H9 (cell line): Measurements from ENCODE around the gene GNAT3. TPM values are rescaled to one million over a fixed set of nuclear protein-coding genes. Genes with fewer than 3 reads are reported as not detected.

ENCODE experiments used
- DNase-seq: peaks from one replicate; pipeline ENCODE4 v3.0.0-alpha.2; 2017
- H2AFZ ChIP-seq: one replicate; pipeline ENCODE4 v1.6.1; 2013; ENCODE audit warnings: mild to moderate bottlenecking, low read length, control low read depth, moderate library complexity
- H2AK5ac ChIP-seq: 2 replicates; pipeline ENCODE4 v1.6.1; 2013; ENCODE audit warnings: low read length, control low read depth, mixed read lengths; ENCODE audit not compliant: insufficient read length
- H2BK120ac ChIP-seq: one replicate; pipeline ENCODE4 v1.6.1; 2013; ENCODE audit warnings: low read depth, mild to moderate bottlenecking, low read length, control low read depth, inconsistent platforms; ENCODE audit not compliant: poor library complexity, severe bottlenecking
- H2BK12ac ChIP-seq: 2 replicates; pipeline ENCODE4 v1.6.1; 2013; ENCODE audit warnings: low read length, control low read depth, mixed read lengths, low read depth; ENCODE audit not compliant: insufficient read length
- H2BK15ac ChIP-seq: 2 replicates; pipeline ENCODE4 v1.6.1; 2013; ENCODE audit warnings: low read depth, low read length, control low read depth
- H2BK20ac ChIP-seq: one replicate; pipeline ENCODE4 v1.6.1; 2013; ENCODE audit warnings: low read depth, mild to moderate bottlenecking, low read length, control low read depth, inconsistent platforms; ENCODE audit not compliant: poor library complexity, severe bottlenecking
- H2BK5ac ChIP-seq: 2 replicates; pipeline ENCODE4 v1.6.1; 2013; ENCODE audit warnings: low read length, control low read depth, mixed read lengths; ENCODE audit not compliant: insufficient read length
- H3K14ac ChIP-seq: 2 replicates; pipeline ENCODE4 v1.6.1; 2013; ENCODE audit warnings: low read length, control low read depth; ENCODE audit not compliant: insufficient read depth
- H3K18ac ChIP-seq: 2 replicates; pipeline ENCODE4 v1.6.1; 2013; ENCODE audit warnings: low read depth, mild to moderate bottlenecking, mixed read lengths, low read length, control low read depth; ENCODE audit not compliant: insufficient read length
- H3K23ac ChIP-seq: 2 replicates; pipeline ENCODE4 v1.6.1; 2013; ENCODE audit warnings: low read length, control low read depth, mixed read lengths, low read depth; ENCODE audit not compliant: insufficient read length
- H3K23me2 ChIP-seq: 2 replicates; pipeline ENCODE4 v1.6.1; 2013; ENCODE audit warnings: low read depth, mild to moderate bottlenecking, mixed read lengths, low read length, control low read depth; ENCODE audit not compliant: insufficient read length, poor library complexity, severe bottlenecking
- H3K27ac ChIP-seq: 2 replicates; pipeline ENCODE4 v1.5.1; 2013; ENCODE audit warnings: low read length, control low read depth, mixed read lengths, low read depth; ENCODE audit not compliant: insufficient read length
- H3K27me3 ChIP-seq: 2 replicates; pipeline ENCODE4 v1.6.1; 2013; ENCODE audit warnings: low read length, control low read depth, inconsistent platforms; ENCODE audit not compliant: insufficient read depth
- H3K4ac ChIP-seq: 2 replicates; pipeline ENCODE4 v1.6.1; 2013; ENCODE audit warnings: low read depth, mild to moderate bottlenecking, control low read depth, inconsistent platforms, low read length, moderate library complexity
- H3K4me1 ChIP-seq: 2 replicates; pipeline ENCODE4 v1.6.1; 2013; ENCODE audit warnings: low read length, control low read depth, inconsistent platforms; ENCODE audit not compliant: insufficient read depth
- H3K4me2 ChIP-seq: 2 replicates; pipeline ENCODE4 v1.6.1; 2013; ENCODE audit warnings: low read length, control low read depth, mixed read lengths; ENCODE audit not compliant: insufficient read length, insufficient read depth
- H3K56ac ChIP-seq: 2 replicates; pipeline ENCODE4 v1.6.1; 2013; ENCODE audit warnings: low read depth, mild to moderate bottlenecking, mixed read lengths, low read length, control low read depth; ENCODE audit not compliant: insufficient read length
- H3K79me1 ChIP-seq: 2 replicates; pipeline ENCODE4 v1.6.1; 2013; ENCODE audit warnings: low read depth, mild to moderate bottlenecking, moderate library complexity, low read length, control low read depth, inconsistent platforms; ENCODE audit not compliant: insufficient read depth, poor library complexity, severe bottlenecking
- H3K79me2 ChIP-seq: 2 replicates; pipeline ENCODE4 v1.6.1; 2013; ENCODE audit warnings: low read length, control low read depth, inconsistent platforms; ENCODE audit not compliant: insufficient read depth
- H3K9ac ChIP-seq: 2 replicates; pipeline ENCODE4 v1.6.1; 2013; ENCODE audit warnings: low read length, control low read depth, mixed read lengths; ENCODE audit not compliant: insufficient read length; ENCODE audit errors: extremely low read depth
- H3K9me3 ChIP-seq: one replicate; pipeline ENCODE4 v1.6.1; 2013; ENCODE audit warnings: low read depth, low read length, inconsistent platforms; ENCODE audit not compliant: control insufficient read depth
- H3T11ph ChIP-seq: one replicate; pipeline ENCODE4 v1.6.1; 2013; ENCODE audit warnings: mild to moderate bottlenecking, low read length, control low read depth, inconsistent platforms
- H4K20me1 ChIP-seq: one replicate; pipeline ENCODE4 v1.6.1; 2013; ENCODE audit not compliant: control insufficient read depth, insufficient read length, insufficient read depth
- H4K5ac ChIP-seq: 2 replicates; pipeline ENCODE4 v1.6.1; 2013; ENCODE audit warnings: low read depth, mild to moderate bottlenecking, mixed read lengths, low read length, control low read depth; ENCODE audit not compliant: insufficient read length
- H4K8ac ChIP-seq: replicated peaks from 2 replicates; pipeline ENCODE4 v1.6.1; 2013; ENCODE audit warnings: low read length, control low read depth, mixed read lengths, low read depth; ENCODE audit not compliant: insufficient read length
- H4K91ac ChIP-seq: 2 replicates; pipeline ENCODE4 v1.6.1; 2013; ENCODE audit warnings: low read depth, mild to moderate bottlenecking, moderate library complexity, mixed read lengths, low read length, control low read depth; ENCODE audit not compliant: insufficient read length
- H3K27ac Mint-ChIP-seq, 3 experiments: 2 replicates in 2 of 3; 3 replicates in 1 of 3; pipeline ENCODE4 v1.8.0; 2020 to 2021; ENCODE audit warnings: mixed read lengths in 3 of 3, mild to moderate bottlenecking in 1 of 3, moderate library complexity in 1 of 3
- H3K27me3 Mint-ChIP-seq: 2 replicates; pipeline ENCODE4 v1.8.0; 2021; ENCODE audit warnings: low read depth, mild to moderate bottlenecking, moderate library complexity, mixed read lengths
- H3K36me3 Mint-ChIP-seq, 3 experiments: 2 replicates in 2 of 3; 3 replicates in 1 of 3; pipeline ENCODE4 v1.8.0; 2020 to 2021; ENCODE audit warnings: low read depth in 3 of 3, mixed read lengths in 3 of 3; ENCODE audit not compliant: insufficient read depth in 1 of 3
- H3K4me1 Mint-ChIP-seq, 2 experiments: 2 replicates each; pipeline ENCODE4 v1.8.0; 2020; ENCODE audit warnings: mixed read lengths in 2 of 2
- H3K4me3 Mint-ChIP-seq, 2 experiments: 2 replicates in 1 of 2; 3 replicates in 1 of 2; pipeline ENCODE4 v1.8.0; 2020 to 2021; ENCODE audit warnings: mild to moderate bottlenecking in 2 of 2, mixed read lengths in 2 of 2, moderate library complexity in 1 of 2
- H3K9me3 Mint-ChIP-seq, 2 experiments: 2 replicates in 1 of 2; 3 replicates in 1 of 2; pipeline ENCODE4 v1.8.0; 2020; ENCODE audit warnings: mild to moderate bottlenecking in 2 of 2, mixed read lengths in 2 of 2, moderate library complexity in 1 of 2
- CTCF ChIP-seq: fragments of 200-600 bp; sonication (generic); conservative IDR thresholded peaks from 3 replicates; pipeline ENCODE4 v1.8.0; 2021; ENCODE audit warnings: antibody characterized with exemption, mild to moderate bottlenecking
- WGBS: extraction: QIAGEN DNeasy Blood & Tissue Kit; methylation state at CpG from one replicate; pipeline ENCODE4 v1.1.7; 2013; ENCODE audit warnings: missing lambda C conversion rate, low lambda C conversion rate, mixed read lengths; ENCODE audit not compliant: insufficient read length; ENCODE audit errors: extremely low coverage; 5-methylcytosine and 5-hydroxymethylcytosine counted together
- total RNA-seq: library from RNA; stranded (reverse); gene quantifications from 2 replicates; pipeline ENCODE4 v1.2.1, GENCODE V29; 2021

The GNAT3 gene
- total RNA-seq, 1 experiment from 2014 or later, result not detected

- H2AFZ ChIP-seq, result no peak overlapping the region
- H3K27ac Mint-ChIP-seq, result no peak overlapping the region
- no peaks in the 10 kb centered on the region for H3K9me3 ChIP-seq
- no peak overlapping the region for H4K8ac ChIP-seq
- H3K36me3 Mint-ChIP-seq, result no peaks in the 10 kb centered on the region
- H3K14ac ChIP-seq, result no peak overlapping the region
- H2BK120ac ChIP-seq, result no peak overlapping the region
- H2BK20ac ChIP-seq, result no peak overlapping the region
- no peak overlapping the region for H3K4ac ChIP-seq
- H3K79me1 ChIP-seq, result no peaks in the 10 kb centered on the region
- H2BK12ac ChIP-seq, result no peak overlapping the region
- H2AK5ac ChIP-seq, result no peak overlapping the region
- H3K4me2 ChIP-seq, result no peak overlapping the region
- H3K79me2 ChIP-seq, result no peaks in the 10 kb centered on the region
- H3K4me1 Mint-ChIP-seq, result peaks cover 6 to 9% of the 10 kb centered on the region in 2 experiments
- H3K23me2 ChIP-seq, result no peaks in the 10 kb centered on the region
- H3T11ph ChIP-seq, result no peak overlapping the region
- peaks cover 2 to 4% of the 10 kb centered on the region in 2 experiments; a peak in 2 of 5 replicates for H3K9me3 Mint-ChIP-seq
- no peak overlapping the region for H3K56ac ChIP-seq
- TF ChIP-seq CTCF, result no peak
- no peaks in the 10 kb centered on the region; the same call in 1 of the 2 replicates for H3K4me1 ChIP-seq
- WGBS, result no CpG with 5 or more reads among the region's 5 CpGs
- no peak overlapping the region for H4K91ac ChIP-seq
- H3K27me3 ChIP-seq, result no peaks in the 10 kb centered on the region
- no peak overlapping the region for H4K5ac ChIP-seq
- H3K23ac ChIP-seq, result no peak overlapping the region
- H2BK5ac ChIP-seq, result no peak overlapping the region
- no peak for DNase-seq
- no peak overlapping the region for H3K27ac ChIP-seq
- H4K20me1 ChIP-seq, result no peaks in the 10 kb centered on the region
- H3K9ac ChIP-seq, result no peak overlapping the region
- no peak overlapping the region for H3K18ac ChIP-seq
- no peak overlapping the region for H3K4me3 Mint-ChIP-seq
- H3K27me3 Mint-ChIP-seq, result no peaks in the 10 kb centered on the region
- H2BK15ac ChIP-seq, result no peak overlapping the region
These were observed 77.8 kb downstream of the GNAT3 start for GRCh38 chr7:80434047-80434446.
